Liver (tissue), 9 donors: ENCODE data around the gene ZNF678. TPM values are rescaled to one million over a fixed set of nuclear protein-coding genes. Genes with fewer than 3 reads are reported as not detected.
"Not testable (repeated sequence)": the region's sequence is repeated elsewhere in the genome, so short reads cannot be mapped to it uniquely, and the experiment has no call there.

Experiments
- DNase-seq: peaks from one replicate; pipeline ENCODE4 v3.0.0-alpha.2; 2017; ENCODE audit warnings: low spot score
- H3K27ac ChIP-seq, 2 donors: one replicate each; pipeline ENCODE4 v1.7.0; 2013; ENCODE audit warnings: inconsistent platforms in 2 of 2, low read length in 2 of 2, control low read depth in 1 of 2, low read depth in 1 of 2, mild to moderate bottlenecking in 1 of 2
- H3K27me3 ChIP-seq, 4 donors: one replicate each; pipeline versions ENCODE4 v1.6.1 to v1.7.0; 2013; ENCODE audit warnings: low read length in 3 of 4, inconsistent platforms in 1 of 4, mild to moderate bottlenecking in 1 of 4, moderate library complexity in 1 of 4; ENCODE audit not compliant: control insufficient read depth in 4 of 4, insufficient read depth in 4 of 4
- H3K36me3 ChIP-seq, 4 donors: one replicate each; pipeline versions ENCODE4 v1.6.1 to v1.7.0; 2013; ENCODE audit warnings: low read length in 3 of 4, mild to moderate bottlenecking in 3 of 4, low read depth in 1 of 4, moderate library complexity in 1 of 4; ENCODE audit not compliant: control insufficient read depth in 4 of 4, insufficient read depth in 3 of 4
- H3K4me1 ChIP-seq, 4 donors: one replicate each; pipeline versions ENCODE4 v1.6.1 to v1.7.0; 2013; ENCODE audit warnings: low read length in 3 of 4, mild to moderate bottlenecking in 3 of 4, moderate library complexity in 1 of 4; ENCODE audit not compliant: control insufficient read depth in 4 of 4, insufficient read depth in 4 of 4
- H3K4me3 ChIP-seq, 3 donors: one replicate each; pipeline versions ENCODE4 v1.6.1 to v1.7.0; 2013; ENCODE audit warnings: low read length in 3 of 3, control low read depth in 1 of 3, low read depth in 1 of 3, mild to moderate bottlenecking in 1 of 3
- H3K9ac ChIP-seq, 2 donors: one replicate each; pipeline ENCODE4 v1.7.0; 2013; ENCODE audit warnings: low read length in 2 of 2, mild to moderate bottlenecking in 2 of 2, moderate library complexity in 2 of 2, control low read depth in 1 of 2, low read depth in 1 of 2
- H3K9me3 ChIP-seq, 4 donors: one replicate each; pipeline versions ENCODE4 v1.6.1 to v1.7.0; 2013; ENCODE audit warnings: low read length in 3 of 4; ENCODE audit not compliant: control insufficient read depth in 4 of 4
- ATF3 ChIP-seq: IDR thresholded peaks from 2 replicates; pipeline ENCODE4 v1.6.1; 2016; ENCODE audit warnings: antibody characterized with exemption
- CTCF ChIP-seq: fragments of 150-350 bp; IDR thresholded peaks from 2 replicates; pipeline ENCODE4 v1.5.1; 2017; ENCODE audit warnings: improper control_type of control experiment, low read depth, low read length; ENCODE audit not compliant: missing input control
- EGR1 ChIP-seq, 2 donors: IDR thresholded peaks; 2 replicates each; pipeline ENCODE4 v1.6.1; 2016 to 2018; ENCODE audit warnings: antibody characterized with exemption in 2 of 2, low read depth in 2 of 2
- FOXA1 ChIP-seq: IDR thresholded peaks from 2 replicates; pipeline ENCODE4 v1.6.1; 2016; ENCODE audit warnings: antibody characterized with exemption
- FOXA2 ChIP-seq: IDR thresholded peaks from 2 replicates; pipeline ENCODE4 v1.6.1; 2016; ENCODE audit warnings: antibody characterized with exemption
- GABPA ChIP-seq, 2 donors: IDR thresholded peaks in 1 of 2; conservative IDR thresholded peaks in 1 of 2; 2 replicates each; pipeline ENCODE4 v1.6.1; 2016; ENCODE audit warnings: antibody characterized with exemption in 2 of 2, mild to moderate bottlenecking in 1 of 2, moderate library complexity in 1 of 2
- HNF4A ChIP-seq, 2 donors: conservative IDR thresholded peaks; 2 replicates each; pipeline ENCODE4 v1.6.1; 2016; ENCODE audit warnings: antibody characterized with exemption in 2 of 2, mild to moderate bottlenecking in 2 of 2
- HNF4G ChIP-seq: IDR thresholded peaks from 2 replicates; pipeline ENCODE4 v1.6.1; 2016; ENCODE audit warnings: antibody characterized with exemption
- JUND ChIP-seq, 2 donors: IDR thresholded peaks; 2 replicates each; pipeline ENCODE4 v1.6.1; 2016; ENCODE audit warnings: antibody characterized with exemption in 2 of 2
- NR2F2 ChIP-seq: IDR thresholded peaks from 2 replicates; pipeline ENCODE4 v1.6.1; 2016; ENCODE audit warnings: antibody characterized with exemption
- RAD21 ChIP-seq, 2 donors: IDR thresholded peaks; 2 replicates each; pipeline ENCODE4 v1.6.1; 2016; ENCODE audit warnings: antibody characterized with exemption in 2 of 2, mild to moderate bottlenecking in 2 of 2
- RXRA ChIP-seq, 2 donors: IDR thresholded peaks; 2 replicates each; pipeline ENCODE4 v1.6.1; 2017 to 2018; ENCODE audit warnings: antibody characterized with exemption in 2 of 2, mild to moderate bottlenecking in 1 of 2
- SP1 ChIP-seq: IDR thresholded peaks from 2 replicates; pipeline ENCODE4 v1.6.1; 2018; ENCODE audit warnings: antibody characterized with exemption, mild to moderate bottlenecking
- TAF1 ChIP-seq: conservative IDR thresholded peaks from 2 replicates; pipeline ENCODE4 v1.6.1; 2016; ENCODE audit warnings: antibody characterized with exemption, mild to moderate bottlenecking
- YY1 ChIP-seq: IDR thresholded peaks from 2 replicates; pipeline ENCODE4 v1.6.1; 2016; ENCODE audit warnings: antibody characterized with exemption, mild to moderate bottlenecking
- WGBS: extraction: QIAGEN DNeasy Blood & Tissue Kit; methylation state at CpG from one replicate; pipeline ENCODE4 v1.1.7; 2013; 5-methylcytosine and 5-hydroxymethylcytosine counted together
- polyA plus RNA-seq, 2 donors: library from polyadenylated mRNA; stranded (reverse) in 1 of 2; unstranded in 1 of 2; fragments of 200-250 nt in 1 of 2; fragments of >200 nt in 1 of 2; fragmentation: Nextera tagmentation in 1 of 2; extraction: Ambion mirVana in 1 of 2; gene quantifications; one replicate each; pipeline versions ENCODE4 v1.2.1 to v1.2.3, GENCODE V29; 2013 to 2015
- total RNA-seq, 2 donors: library from RNA; depleted of rRNA; stranded (reverse); fragments of >200 nt; gene quantifications; one replicate each; pipeline ENCODE4 v1.2.3, GENCODE V29; 2014
- TF ChIP-seq, protein P1 (sequence below): IDR thresholded peaks from 2 replicates; pipeline ENCODE4 v1.6.1; 2016; ENCODE audit warnings: antibody characterized with exemption, mild to moderate bottlenecking
- TF ChIP-seq, protein P2 (sequence below): IDR thresholded peaks from 2 replicates; pipeline ENCODE4 v1.6.1; 2016; ENCODE audit warnings: antibody characterized with exemption
- donor health status: healthy.
- donor health status: healthy.
- donor health status: healthy.
- donor health status: healthy.
- donor health status: healthy.

Gene ZNF678
- total and polyA plus RNA-seq, 4 donors, result 0.76 to 16.6 (median 4.2) TPM

- Histone ChIP-seq H3K9ac (no peak overlapping the region), H3K27me3 (no peaks in the 10 kb centered on the region), H3K4me1 (no peaks in the 10 kb centered on the region), H3K4me3 (no peak overlapping the region), H3K27ac (no peak overlapping the region), H3K9me3 (peaks cover under 1 to 6% (median 3%) of the 10 kb centered on the region in 4 donors), H3K36me3 (no peaks in the 10 kb centered on the region)
- TF ChIP-seq TAF1, result no peak
- no peak for TF ChIP-seq SP1
- TF ChIP-seq, protein P1, sequence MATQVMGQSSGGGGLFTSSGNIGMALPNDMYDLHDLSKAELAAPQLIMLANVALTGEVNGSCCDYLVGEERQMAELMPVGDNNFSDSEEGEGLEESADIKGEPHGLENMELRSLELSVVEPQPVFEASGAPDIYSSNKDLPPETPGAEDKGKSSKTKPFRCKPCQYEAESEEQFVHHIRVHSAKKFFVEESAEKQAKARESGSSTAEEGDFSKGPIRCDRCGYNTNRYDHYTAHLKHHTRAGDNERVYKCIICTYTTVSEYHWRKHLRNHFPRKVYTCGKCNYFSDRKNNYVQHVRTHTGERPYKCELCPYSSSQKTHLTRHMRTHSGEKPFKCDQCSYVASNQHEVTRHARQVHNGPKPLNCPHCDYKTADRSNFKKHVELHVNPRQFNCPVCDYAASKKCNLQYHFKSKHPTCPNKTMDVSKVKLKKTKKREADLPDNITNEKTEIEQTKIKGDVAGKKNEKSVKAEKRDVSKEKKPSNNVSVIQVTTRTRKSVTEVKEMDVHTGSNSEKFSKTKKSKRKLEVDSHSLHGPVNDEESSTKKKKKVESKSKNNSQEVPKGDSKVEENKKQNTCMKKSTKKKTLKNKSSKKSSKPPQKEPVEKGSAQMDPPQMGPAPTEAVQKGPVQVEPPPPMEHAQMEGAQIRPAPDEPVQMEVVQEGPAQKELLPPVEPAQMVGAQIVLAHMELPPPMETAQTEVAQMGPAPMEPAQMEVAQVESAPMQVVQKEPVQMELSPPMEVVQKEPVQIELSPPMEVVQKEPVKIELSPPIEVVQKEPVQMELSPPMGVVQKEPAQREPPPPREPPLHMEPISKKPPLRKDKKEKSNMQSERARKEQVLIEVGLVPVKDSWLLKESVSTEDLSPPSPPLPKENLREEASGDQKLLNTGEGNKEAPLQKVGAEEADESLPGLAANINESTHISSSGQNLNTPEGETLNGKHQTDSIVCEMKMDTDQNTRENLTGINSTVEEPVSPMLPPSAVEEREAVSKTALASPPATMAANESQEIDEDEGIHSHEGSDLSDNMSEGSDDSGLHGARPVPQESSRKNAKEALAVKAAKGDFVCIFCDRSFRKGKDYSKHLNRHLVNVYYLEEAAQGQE, result no peak
- no peak for TF ChIP-seq CTCF
- no peak for DNase-seq
These were observed 23.4 kb downstream of the ZNF678 start for GRCh38 chr1:227586733-227587132.

- no peak for DNase-seq
- Histone ChIP-seq H3K27me3 (no peaks in the 10 kb centered on the region), H3K9me3 (peaks cover 1 to 6% (median 3%) of the 10 kb centered on the region in 4 donors), H3K4me3 (no peak overlapping the region), H3K27ac (no peak overlapping the region), H3K36me3 (peaks cover 0 to 2% (median 0%) of the 10 kb centered on the region in 4 donors), H3K4me1 (no peaks in the 10 kb centered on the region), H3K9ac (no peak overlapping the region)
- 97% methylated on average over 1 of the region's 1 CpG for WGBS
- TF ChIP-seq ATF3 (no peak), TAF1 (no peak), GABPA (IDR thresholded peaks at IDR 0.05 in 1 of 2, conservative IDR thresholded peaks at IDR 0.05 in 1 of 2) (no peak), HNF4A (conservative IDR thresholded peaks at IDR 0.05) (no peak), YY1 (no peak), FOXA2 (no peak), CTCF (no peak), HNF4G (no peak), FOXA1 (no peak), RAD21 (IDR thresholded peaks at IDR 0.05) (no peak), RXRA (IDR thresholded peaks at IDR 0.05) (no peak), SP1 (no peak), NR2F2 (no peak), JUND (IDR thresholded peaks at IDR 0.05) (no peak), EGR1 (IDR thresholded peaks at IDR 0.05; ENCODE audit: low read depth in 2 of 2) (no peak)
- TF ChIP-seq, protein P2, sequence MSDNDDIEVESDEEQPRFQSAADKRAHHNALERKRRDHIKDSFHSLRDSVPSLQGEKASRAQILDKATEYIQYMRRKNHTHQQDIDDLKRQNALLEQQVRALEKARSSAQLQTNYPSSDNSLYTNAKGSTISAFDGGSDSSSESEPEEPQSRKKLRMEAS, result no peak
- TF ChIP-seq, protein P1, result no peak
These were observed 24.6 kb downstream of the ZNF678 start for GRCh38 chr1:227587968-227588367.

- not testable (repeated sequence) for H3K9ac ChIP-seq, DNase-seq, H3K27me3 ChIP-seq, H3K9me3 ChIP-seq, H3K36me3 ChIP-seq, H3K4me3 ChIP-seq, H3K4me1 ChIP-seq, H3K27ac ChIP-seq
- 100% methylated on average over 1 of the region's 1 CpG for WGBS
These were observed 25.4 kb downstream of the ZNF678 start for GRCh38 chr1:227588769-227589168.
